ENCODE measurements around the gene TRAPPC12. TPM values are rescaled to one million over a fixed set of nuclear protein-coding genes. Genes with fewer than 3 reads are reported as not detected.

The TRAPPC12 gene
- total RNA-seq, 1 experiment from 2014 or later: 85.0 TPM

- H3K4me1 Mint-ChIP-seq (ENCODE audit: low read depth, unreplicated experiment): no peaks in the 10 kb centered on the region
- Histone ChIP-seq H3K27me3 (replicated peaks; ENCODE audit: control insufficient read depth, insufficient read depth, low read length) (no peaks in the 10 kb centered on the region), H3K36me3 (ENCODE audit: control insufficient read depth, insufficient read depth, low read length) (no peaks in the 10 kb centered on the region; the same call in 1 of the 2 replicates), H3K4me1 (no peaks in the 10 kb centered on the region), H3K4me3 (ENCODE audit: low read depth, low read length) (no peak overlapping the region), H3K9me3 (no peaks in the 10 kb centered on the region)
- no peak overlapping the region for H3K4me3 Mint-ChIP-seq (ENCODE audit: unreplicated experiment)
- no TSS peak for BruUV-seq (replicated peaks)
- peaks cover 11% of the 10 kb centered on the region for H3K36me3 Mint-ChIP-seq (ENCODE audit: insufficient read depth, unreplicated experiment)
- H3K27ac Mint-ChIP-seq (ENCODE audit: unreplicated experiment): no peak overlapping the region
- no peaks in the 10 kb centered on the region for H3K27me3 Mint-ChIP-seq (ENCODE audit: insufficient read depth, unreplicated experiment)
- ChIA-PET CTCF (interaction anchor here (0.6 to 1.5 kb wide), 2 partner anchors 78 to 92 kb away, joined by 3 read pairs; no protein-coding TSS in a partner anchor), POLR2A (no interaction called here)
- no peak for TF ChIP-seq CTCF (IDR thresholded peaks at IDR 0.05; ENCODE audit: insufficient read depth in 1 of 2, low read depth in 1 of 2, low read length in 1 of 2, severe bottlenecking in 1 of 2, unreplicated experiment in 1 of 2)
- no peak for DNase-seq
- H3K9me3 Mint-ChIP-seq (ENCODE audit: unreplicated experiment): no peaks in the 10 kb centered on the region
- intact Hi-C loops (cut with micrococcal nuclease; ENCODE audit: unreplicated experiment): no loop called here
Observed at GRCh38 chr2:3458396-3459184, 79.1 kb downstream of the TRAPPC12 start.

GRCh38 chr2:3459185-3460015 is 79.9 kb downstream of the TRAPPC12 start:
- Mint-ChIP-seq H3K9me3 (ENCODE audit: unreplicated experiment) (no peaks in the 10 kb centered on the region), H3K4me1 (ENCODE audit: low read depth, unreplicated experiment) (no peaks in the 10 kb centered on the region), H3K36me3 (ENCODE audit: insufficient read depth, unreplicated experiment) (peaks cover 15% of the 10 kb centered on the region), H3K27me3 (ENCODE audit: insufficient read depth, unreplicated experiment) (no peaks in the 10 kb centered on the region), H3K27ac (ENCODE audit: unreplicated experiment) (no peak overlapping the region), H3K4me3 (ENCODE audit: unreplicated experiment) (no peak overlapping the region)
- ChIA-PET CTCF (interaction anchor here (0.6 to 1.5 kb wide), 2 partner anchors 77 to 91 kb away, joined by 3 read pairs; no protein-coding TSS in a partner anchor), POLR2A (no interaction called here)
- no TSS peak for BruUV-seq (replicated peaks)
- DNase-seq: peak in 1 of 2 experiments; percentile 28
- Histone ChIP-seq H3K4me3 (ENCODE audit: low read depth, low read length) (no peak overlapping the region), H3K27me3 (replicated peaks; ENCODE audit: control insufficient read depth, insufficient read depth, low read length) (no peaks in the 10 kb centered on the region), H3K9me3 (no peaks in the 10 kb centered on the region), H3K4me1 (no peaks in the 10 kb centered on the region), H3K36me3 (ENCODE audit: control insufficient read depth, insufficient read depth, low read length) (no peaks in the 10 kb centered on the region; the same call in 1 of the 2 replicates)
- peak in 1 of 2 experiments; percentile 2 for TF ChIP-seq CTCF (IDR thresholded peaks at IDR 0.05; ENCODE audit: insufficient read depth in 1 of 2, low read depth in 1 of 2, low read length in 1 of 2, severe bottlenecking in 1 of 2, unreplicated experiment in 1 of 2)
- intact Hi-C loops (cut with micrococcal nuclease; ENCODE audit: unreplicated experiment): loop anchor here (5.0 kb wide), 1 partner anchor 78 kb away; no protein-coding TSS in a partner anchor

- peaks cover 1% of the 10 kb centered on the region; the same call in 1 of the 2 replicates for H3K36me3 ChIP-seq (ENCODE audit: control insufficient read depth, insufficient read depth, low read length)
- H3K4me3 ChIP-seq (ENCODE audit: low read depth, low read length): no peak overlapping the region
- no peaks in the 10 kb centered on the region for H3K27me3 ChIP-seq (replicated peaks; ENCODE audit: control insufficient read depth, insufficient read depth, low read length)
- Mint-ChIP-seq H3K27ac (ENCODE audit: unreplicated experiment) (no peak overlapping the region), H3K9me3 (ENCODE audit: unreplicated experiment) (no peaks in the 10 kb centered on the region), H3K27me3 (ENCODE audit: insufficient read depth, unreplicated experiment) (no peaks in the 10 kb centered on the region), H3K4me3 (ENCODE audit: unreplicated experiment) (no peak overlapping the region), H3K36me3 (ENCODE audit: insufficient read depth, unreplicated experiment) (peaks cover 15% of the 10 kb centered on the region), H3K4me1 (ENCODE audit: low read depth, unreplicated experiment) (no peaks in the 10 kb centered on the region)
- DNase-seq: no peak
- BruUV-seq (replicated peaks): no TSS peak
- H3K4me1 ChIP-seq: peaks cover 5% of the 10 kb centered on the region
- POLR2A ChIA-PET: no interaction called here
- H3K9me3 ChIP-seq: no peaks in the 10 kb centered on the region
- TF ChIP-seq CTCF (IDR thresholded peaks at IDR 0.05; ENCODE audit: insufficient read depth in 1 of 2, low read depth in 1 of 2, low read length in 1 of 2, severe bottlenecking in 1 of 2, unreplicated experiment in 1 of 2): no peak
- CTCF ChIA-PET: no interaction called here
- intact Hi-C loops (cut with micrococcal nuclease; ENCODE audit: unreplicated experiment): loop anchor here (5.0 kb wide), 1 partner anchor 77 kb away; no protein-coding TSS in a partner anchor
Observed at GRCh38 chr2:3460156-3460555, 80.7 kb downstream of the TRAPPC12 start.

Measured in Caco-2 (cell line).